ENCODE measurements around the gene LRRC30.

DNA sequence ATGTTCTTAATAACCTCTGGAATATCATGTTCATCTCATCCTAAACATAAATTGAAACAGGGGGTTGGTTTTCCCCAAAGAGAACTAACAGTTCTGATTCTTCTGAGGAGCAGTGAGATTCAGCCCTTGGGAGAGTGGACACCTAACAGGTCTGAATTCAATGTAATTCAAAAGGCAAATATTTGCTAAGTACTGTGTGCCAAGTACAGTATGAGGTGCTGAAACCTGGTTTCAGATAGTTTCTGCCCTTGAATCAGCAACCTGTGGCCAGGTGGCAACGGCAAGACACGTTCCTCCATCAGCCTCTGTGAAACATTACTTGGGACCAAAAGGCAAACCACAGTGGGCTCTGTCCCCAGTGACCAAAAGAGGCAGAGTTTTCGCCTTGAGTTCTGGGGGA lies 1.3 kb downstream of the LRRC30 start:
- TF ChIP-seq EZH2 (IDR thresholded peaks at IDR 0.05) = no peak
- TF ChIP-seq, protein P1, sequence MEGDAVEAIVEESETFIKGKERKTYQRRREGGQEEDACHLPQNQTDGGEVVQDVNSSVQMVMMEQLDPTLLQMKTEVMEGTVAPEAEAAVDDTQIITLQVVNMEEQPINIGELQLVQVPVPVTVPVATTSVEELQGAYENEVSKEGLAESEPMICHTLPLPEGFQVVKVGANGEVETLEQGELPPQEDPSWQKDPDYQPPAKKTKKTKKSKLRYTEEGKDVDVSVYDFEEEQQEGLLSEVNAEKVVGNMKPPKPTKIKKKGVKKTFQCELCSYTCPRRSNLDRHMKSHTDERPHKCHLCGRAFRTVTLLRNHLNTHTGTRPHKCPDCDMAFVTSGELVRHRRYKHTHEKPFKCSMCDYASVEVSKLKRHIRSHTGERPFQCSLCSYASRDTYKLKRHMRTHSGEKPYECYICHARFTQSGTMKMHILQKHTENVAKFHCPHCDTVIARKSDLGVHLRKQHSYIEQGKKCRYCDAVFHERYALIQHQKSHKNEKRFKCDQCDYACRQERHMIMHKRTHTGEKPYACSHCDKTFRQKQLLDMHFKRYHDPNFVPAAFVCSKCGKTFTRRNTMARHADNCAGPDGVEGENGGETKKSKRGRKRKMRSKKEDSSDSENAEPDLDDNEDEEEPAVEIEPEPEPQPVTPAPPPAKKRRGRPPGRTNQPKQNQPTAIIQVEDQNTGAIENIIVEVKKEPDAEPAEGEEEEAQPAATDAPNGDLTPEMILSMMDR (IDR thresholded peaks at IDR 0.05) = no peak
- TF ChIP-seq EZH2phosphoT487 (IDR thresholded peaks at IDR 0.05) = no peak
